OCI-LY1 (cell line): ENCODE measurements around the gene RBMS3.

Source experiments
- H2AFZ ChIP-seq: fragments of 200-600 bp; sonication (generic), shearing (Covaris generic); 2 replicates; pipeline ENCODE4 v1.6.0; 2014; ENCODE audit warnings: antibody characterized with exemption, mild to moderate bottlenecking, low read length
- H3F3A ChIP-seq: fragments of 200-600 bp; sonication (generic), shearing (Covaris generic); 2 replicates; pipeline ENCODE4 v1.6.0; 2014; ENCODE audit warnings: mild to moderate bottlenecking, antibody characterized with exemption, low read length, moderate library complexity; ENCODE audit not compliant: insufficient read depth
- H3K27ac ChIP-seq: fragments of 200-600 bp; sonication (generic); 2 replicates; pipeline ENCODE4 v1.5.1; 2014; ENCODE audit warnings: low read length, mixed run types, mild to moderate bottlenecking, low read depth; ENCODE audit not compliant: poor library complexity, severe bottlenecking
- H3K27me3 ChIP-seq: fragments of 200-600 bp; sonication (generic); 2 replicates; pipeline ENCODE4 v1.6.0; 2014; ENCODE audit warnings: antibody characterized with exemption, mild to moderate bottlenecking, low read length, moderate library complexity; ENCODE audit not compliant: insufficient read depth
- H3K36me3 ChIP-seq: fragments of 200-600 bp; sonication (generic); 2 replicates; pipeline ENCODE4 v1.6.1; 2014; ENCODE audit warnings: mild to moderate bottlenecking, antibody characterized with exemption, low read length, moderate library complexity, mixed read lengths; ENCODE audit not compliant: insufficient read depth
- H3K4me1 ChIP-seq: fragments of 200-600 bp; sonication (generic); 2 replicates; pipeline ENCODE4 v1.5.1; 2014; ENCODE audit warnings: mild to moderate bottlenecking, low read length, moderate library complexity; ENCODE audit not compliant: insufficient read depth, severe bottlenecking
- H3K4me2 ChIP-seq: fragments of 200-600 bp; sonication (generic), shearing (Covaris generic); 2 replicates; pipeline ENCODE4 v1.6.1; 2014; ENCODE audit warnings: low read length
- H3K4me3 ChIP-seq: fragments of 200-600 bp; sonication (generic); 2 replicates; pipeline ENCODE4 v1.5.1; 2014; ENCODE audit warnings: low read length, low read depth, mild to moderate bottlenecking, mixed read lengths; ENCODE audit not compliant: poor library complexity, severe bottlenecking
- H3K79me2 ChIP-seq: fragments of 200-600 bp; shearing (Covaris generic); 2 replicates; pipeline ENCODE4 v1.6.1; 2016; ENCODE audit warnings: mixed run types, low read length, mixed read lengths; ENCODE audit not compliant: insufficient read depth
- H3K9ac ChIP-seq: fragments of 200-600 bp; sonication (generic), shearing (Covaris generic); 2 replicates; pipeline ENCODE4 v1.6.1; 2014; ENCODE audit warnings: mild to moderate bottlenecking, low read length, mixed read lengths
- H3K9me2 ChIP-seq: fragments of 200-600 bp; sonication (generic), shearing (Covaris generic); 2 replicates; pipeline ENCODE4 v1.6.1; 2014; ENCODE audit warnings: low read depth, mild to moderate bottlenecking, low read length, mixed read lengths
- H3K9me3 ChIP-seq: fragments of 200-600 bp; shearing (Covaris generic); 2 replicates; pipeline ENCODE4 v1.6.1; 2014; ENCODE audit warnings: low read length, mixed read lengths
- H4K20me1 ChIP-seq: fragments of 200-600 bp; sonication (generic), shearing (Covaris generic); 2 replicates; pipeline ENCODE4 v1.6.0; 2016; ENCODE audit warnings: mild to moderate bottlenecking, low read length; ENCODE audit not compliant: insufficient read depth
- EZH2 ChIP-seq: fragments of 200-600 bp; sonication (generic), shearing (Covaris generic); IDR thresholded peaks from 2 replicates; pipeline ENCODE4 v1.8.0; 2017; ENCODE audit warnings: borderline replicate concordance, mixed run types, mild to moderate bottlenecking, antibody characterized with exemption, low read length, moderate library complexity, mixed read lengths
- TF ChIP-seq, protein P1 (sequence below): fragments of 200-600 bp; sonication (generic), shearing (Covaris generic); IDR thresholded peaks from 2 replicates; pipeline ENCODE4 v1.5.1; 2017; ENCODE audit warnings: mild to moderate bottlenecking, antibody characterized with exemption, low read length, moderate library complexity, mixed read lengths

The RBMS3 gene

DNA sequence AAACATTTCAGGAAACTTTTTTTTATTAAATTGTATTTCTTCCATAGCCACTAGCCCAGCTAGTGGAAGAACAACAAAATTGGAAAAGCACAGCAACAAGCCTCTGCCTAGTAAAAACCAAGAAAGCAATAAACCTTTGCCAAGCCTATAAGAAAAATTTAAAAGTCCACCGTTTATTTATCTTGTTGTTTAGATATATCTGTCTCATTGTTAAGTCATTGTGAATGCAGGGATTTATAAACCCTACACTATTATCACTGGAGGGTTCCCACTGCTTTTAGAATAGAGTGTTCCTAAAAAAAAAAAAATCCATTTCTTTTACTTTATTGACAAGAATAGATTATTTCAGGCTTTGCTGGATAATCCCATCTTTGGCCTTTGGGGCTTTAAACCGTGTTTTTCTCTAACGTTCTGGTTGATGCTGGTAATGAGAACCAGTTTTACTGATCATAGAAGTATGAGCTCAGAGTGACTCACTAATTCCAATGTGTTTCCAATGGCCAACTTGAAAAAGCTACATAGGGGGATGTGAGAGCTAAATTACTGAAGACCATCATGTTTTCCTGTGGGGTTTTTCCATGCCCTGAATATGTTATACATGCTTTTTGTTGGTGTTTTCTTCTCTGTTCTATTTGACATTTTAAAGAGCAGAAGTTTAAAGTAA lies 634.1 kb downstream of the RBMS3 start:
- H2AFZ ChIP-seq, result no peak overlapping the region
- H3K4me1 ChIP-seq, result no peaks in the 10 kb centered on the region

DNA sequence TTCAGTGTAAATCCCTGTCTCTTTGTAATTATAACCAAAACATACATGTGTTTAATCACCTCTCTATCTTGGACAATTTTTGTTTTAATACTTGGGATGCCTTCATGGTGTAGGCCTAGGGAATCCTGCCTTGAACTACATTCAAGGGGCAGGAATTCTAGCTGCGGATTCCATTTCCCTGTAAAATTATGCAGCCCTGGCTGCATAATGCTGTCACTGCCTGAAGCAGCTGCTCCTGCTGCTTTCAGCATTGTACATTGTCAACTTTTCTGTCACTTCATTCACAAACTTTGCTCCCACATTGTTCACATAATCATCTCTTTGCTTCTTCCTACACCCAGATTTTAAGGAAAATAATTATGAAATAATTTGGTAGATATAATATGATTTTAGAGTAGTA lies 638.7 kb downstream of the RBMS3 start:
- Histone ChIP-seq H3K4me3 (no peak overlapping the region), H2AFZ (no peak overlapping the region), H3K79me2 (no peaks in the 10 kb centered on the region), H4K20me1 (no peaks in the 10 kb centered on the region), H3K4me2 (no peak overlapping the region), H3K36me3 (no peaks in the 10 kb centered on the region), H3K9me2 (no peaks in the 10 kb centered on the region), H3K9me3 (no peaks in the 10 kb centered on the region), H3K27me3 (no peaks in the 10 kb centered on the region), H3K4me1 (no peaks in the 10 kb centered on the region), H3F3A (no peaks in the 10 kb centered on the region), H3K9ac (no peak overlapping the region), H3K27ac (no peak overlapping the region)
- TF ChIP-seq, protein P1, sequence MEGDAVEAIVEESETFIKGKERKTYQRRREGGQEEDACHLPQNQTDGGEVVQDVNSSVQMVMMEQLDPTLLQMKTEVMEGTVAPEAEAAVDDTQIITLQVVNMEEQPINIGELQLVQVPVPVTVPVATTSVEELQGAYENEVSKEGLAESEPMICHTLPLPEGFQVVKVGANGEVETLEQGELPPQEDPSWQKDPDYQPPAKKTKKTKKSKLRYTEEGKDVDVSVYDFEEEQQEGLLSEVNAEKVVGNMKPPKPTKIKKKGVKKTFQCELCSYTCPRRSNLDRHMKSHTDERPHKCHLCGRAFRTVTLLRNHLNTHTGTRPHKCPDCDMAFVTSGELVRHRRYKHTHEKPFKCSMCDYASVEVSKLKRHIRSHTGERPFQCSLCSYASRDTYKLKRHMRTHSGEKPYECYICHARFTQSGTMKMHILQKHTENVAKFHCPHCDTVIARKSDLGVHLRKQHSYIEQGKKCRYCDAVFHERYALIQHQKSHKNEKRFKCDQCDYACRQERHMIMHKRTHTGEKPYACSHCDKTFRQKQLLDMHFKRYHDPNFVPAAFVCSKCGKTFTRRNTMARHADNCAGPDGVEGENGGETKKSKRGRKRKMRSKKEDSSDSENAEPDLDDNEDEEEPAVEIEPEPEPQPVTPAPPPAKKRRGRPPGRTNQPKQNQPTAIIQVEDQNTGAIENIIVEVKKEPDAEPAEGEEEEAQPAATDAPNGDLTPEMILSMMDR, result no peak
- TF ChIP-seq EZH2, result no peak

More for the DNA sequence above, 634.1 kb downstream of the RBMS3 start:
- H3K27ac ChIP-seq, result no peak overlapping the region
- no peaks in the 10 kb centered on the region for H3K9me2 ChIP-seq
- H3K9me3 ChIP-seq, result no peaks in the 10 kb centered on the region
- no peaks in the 10 kb centered on the region for H3F3A ChIP-seq
- no peak overlapping the region for H3K4me3 ChIP-seq
- H4K20me1 ChIP-seq, result no peaks in the 10 kb centered on the region
- H3K79me2 ChIP-seq, result no peaks in the 10 kb centered on the region
- no peak overlapping the region for H3K9ac ChIP-seq
- TF ChIP-seq, protein P1, result no peak
- TF ChIP-seq EZH2, result no peak
- H3K36me3 ChIP-seq, result no peaks in the 10 kb centered on the region
- H3K4me2 ChIP-seq, result no peak overlapping the region
- no peaks in the 10 kb centered on the region for H3K27me3 ChIP-seq

DNA sequence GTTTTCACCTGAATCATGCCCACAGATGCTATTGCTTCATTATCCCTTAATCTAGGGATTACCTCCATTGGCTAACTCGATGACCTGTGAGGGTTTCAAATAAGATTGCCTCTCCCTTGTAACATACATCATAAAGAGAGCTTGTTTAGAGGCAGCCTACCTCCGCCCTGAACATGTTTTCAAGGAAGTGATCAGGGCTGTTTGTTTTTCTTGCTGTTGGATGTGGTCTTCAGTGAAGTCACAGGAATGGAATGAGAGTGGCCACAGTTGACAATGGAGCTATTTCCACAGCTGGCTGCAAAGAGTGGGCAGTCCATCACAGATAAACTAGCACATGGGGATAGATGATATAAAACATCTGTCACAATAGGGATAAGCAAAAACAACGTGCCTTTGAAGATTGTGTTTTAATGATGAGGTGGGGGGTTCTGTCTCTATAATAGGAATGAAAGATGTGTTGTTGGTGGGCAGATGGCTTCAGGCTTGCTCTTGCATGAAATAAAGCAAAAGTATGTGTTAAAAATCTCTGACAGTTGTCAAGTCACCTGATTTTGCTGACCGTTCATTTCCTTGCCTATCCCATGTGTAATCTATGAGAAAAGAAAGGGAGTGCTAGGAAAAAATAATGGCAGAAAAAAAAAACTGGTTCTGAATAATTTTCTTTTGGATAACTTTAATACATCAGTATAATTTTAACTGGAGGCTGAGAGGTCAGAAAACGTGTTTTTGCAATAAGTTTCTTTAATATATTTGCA lies 642.3 kb downstream of the RBMS3 start:
- Histone ChIP-seq H3K9me2 (no peaks in the 10 kb centered on the region), H3K4me3 (no peak overlapping the region), H3K4me2 (no peak overlapping the region), H3K9me3 (no peaks in the 10 kb centered on the region), H3K27me3 (no peaks in the 10 kb centered on the region), H4K20me1 (no peaks in the 10 kb centered on the region), H3F3A (no peaks in the 10 kb centered on the region), H3K9ac (no peak overlapping the region), H3K4me1 (no peaks in the 10 kb centered on the region), H3K36me3 (no peaks in the 10 kb centered on the region), H3K27ac (no peak overlapping the region), H3K79me2 (no peaks in the 10 kb centered on the region), H2AFZ (no peak overlapping the region)
- TF ChIP-seq, protein P1, result no peak
- TF ChIP-seq EZH2, result no peak
